ENCODE results near the gene MCM8. TPM values are rescaled to one million over a fixed set of nuclear protein-coding genes. Genes with fewer than 3 reads are reported as not detected.
A peak's percentile ranks its signal among the peaks of the same experiment; 100 is the strongest.

The MCM8 gene
- total and polyA plus RNA-seq, 2 experiments from 2014 or later, result 10.6 to 30.4 TPM

GRCh38 chr20:6037082-6037481 lies 86.6 kb downstream of the MCM8 start (continued):
- TF ChIP-seq ZNF114 (CRISPR knock-in tag; IDR thresholded peaks at IDR 0.05) (no peak), JUNB (IDR thresholded peaks at IDR 0.05; ENCODE audit: unreplicated experiment) (no peak), REST (IDR thresholded peaks at IDR 0.05; ENCODE audit: unreplicated experiment) (no peak), NANOG (IDR thresholded peaks at IDR 0.05; ENCODE audit: borderline replicate concordance) (no peak)

GRCh38 chr20:6038256-6038655 lies 87.8 kb downstream of the MCM8 start:
- Histone ChIP-seq H3K27me3 (ENCODE audit: insufficient read depth) (no peaks in the 10 kb centered on the region), H3K79me2 (replicated peaks; ENCODE audit: insufficient read depth) (no peaks in the 10 kb centered on the region), H3K9me2 (ENCODE audit: insufficient read depth) (no peaks in the 10 kb centered on the region), H3K4me2 (no peak overlapping the region), H3K36me3 (ENCODE audit: insufficient read depth) (peaks cover 19% of the 10 kb centered on the region), H3F3A (replicated peaks; ENCODE audit: low read depth) (no peaks in the 10 kb centered on the region), H3K27ac (ENCODE audit: low read depth) (peak overlapping the region; percentile 62; the same call in 1 of the 2 replicates), H3K4me3 (no peak overlapping the region), H3K4me1 (ENCODE audit: insufficient read depth) (peaks cover 7% of the 10 kb centered on the region), H2AFZ (no peak overlapping the region), H4K20me1 (replicated peaks; ENCODE audit: insufficient read depth) (peaks cover 15% of the 10 kb centered on the region)
- peaks cover 15% of the 10 kb centered on the region for H3K27me3 Mint-ChIP-seq (ENCODE audit: insufficient read depth, low read depth, poor library complexity)
- H3K4me3 Mint-ChIP-seq, result no peak overlapping the region
- H3K4me1 Mint-ChIP-seq, result peaks cover 3% of the 10 kb centered on the region; the same call in 1 of the 3 replicates
- no peaks in the 10 kb centered on the region for H3K9me3 Mint-ChIP-seq
- ATAC-seq, result no peak
- DNase-seq (ENCODE audit: low spot score), result no peak
- H3K27ac Mint-ChIP-seq, result no peak overlapping the region
- H3K36me3 Mint-ChIP-seq (ENCODE audit: low read depth), result peaks cover 40% of the 10 kb centered on the region
- TF ChIP-seq NANOG (IDR thresholded peaks at IDR 0.05; ENCODE audit: borderline replicate concordance) (no peak), REST (IDR thresholded peaks at IDR 0.05; ENCODE audit: unreplicated experiment) (no peak), ZNF331 (CRISPR knock-in tag; IDR thresholded peaks at IDR 0.05; ENCODE audit: low read depth) (no peak), ZNF462 (CRISPR knock-in tag; IDR thresholded peaks at IDR 0.05) (no peak), STAT1 (IDR thresholded peaks at IDR 0.05; ENCODE audit: unreplicated experiment) (no peak), ZNF114 (CRISPR knock-in tag; IDR thresholded peaks at IDR 0.05) (no peak), EZH2phosphoT487 (IDR thresholded peaks at IDR 0.05; ENCODE audit: unreplicated experiment) (no peak), CTCF (conservative IDR thresholded peaks at IDR 0.05; ENCODE audit: low read depth in 2 of 2) (no peak), CREB1 (CRISPR knock-in tag; IDR thresholded peaks at IDR 0.05; ENCODE audit: low read depth) (no peak)

Measured in GM23338 (cell line).